HepG2 (cell line): ENCODE data around the gene USP9X. TPM values are rescaled to one million over a fixed set of nuclear protein-coding genes. Genes with fewer than 3 reads are reported as not detected.
A peak's percentile ranks its signal among the peaks of the same experiment; 100 is the strongest.

Experiments used
- ATAC-seq: fragments of 200-7000 bp; cut with Tn5 transposase; 3 replicates; pipeline ENCODE4 v1.9.1; 2020; ENCODE audit warnings: mild to moderate bottlenecking, moderate library complexity
- BruUV-seq: library from RNA; stranded (reverse); fragments of 400-500 nt; replicated peaks from 2 replicates; lab custom pipeline; 2021; lab: Mats Ljungman, UMichigan
- CTCF ChIA-PET: fragments of 300-600 bp; formaldehyde crosslinking; extraction: SDS; loops from one replicate; lab custom pipeline; 2021; ENCODE audit warnings: low total read pairs, inconsistent platforms, low intra/inter-chr PET ratio; lab: Yijun Ruan, JAX
- POLR2A ChIA-PET: fragments of 350-600 bp; sonication (Branson Sonifier 250); formaldehyde crosslinking; loops from one replicate; lab custom pipeline; 2020; ENCODE audit warnings: antibody characterized with exemption, inconsistent platforms; lab: Yijun Ruan, JAX
- DNase-seq: peaks from one replicate; pipeline ENCODE4 v3.0.0-alpha.2; 2015; ENCODE audit warnings: low spot score
- FAIRE-seq: peaks from 3 replicates; lab custom pipeline; 2011; peaks lifted over from hg19 to GRCh38; lab: Jason Lieb, UNC
- H2AFZ ChIP-seq: one replicate; pipeline ENCODE4 v1.6.1; 2011; ENCODE audit warnings: low read length, inconsistent platforms
- H3K27ac ChIP-seq: fragments of 300-600 bp; 3 replicates; pipeline ENCODE4 v1.8.0; 2011; ENCODE audit warnings: mixed run types, mild to moderate bottlenecking, mixed read lengths, low read length, inconsistent platforms; ENCODE audit not compliant: insufficient read depth; ENCODE audit errors: extremely low read length
- H3K27me3 ChIP-seq, 2 experiments: fragments of 200-600 bp in 1 of 2; 2 replicates in 1 of 2; 3 replicates in 1 of 2; pipeline versions ENCODE4 v1.6.0 to v1.8.0; 2011; ENCODE audit warnings: low read length in 2 of 2, mild to moderate bottlenecking in 2 of 2, moderate library complexity in 2 of 2, inconsistent platforms in 1 of 2; ENCODE audit not compliant: insufficient read depth in 2 of 2, control insufficient read depth in 1 of 2
- H3K36me3 ChIP-seq, 2 experiments: fragments of 200-600 bp in 1 of 2; replicated peaks in 1 of 2; 2 replicates in 1 of 2; 3 replicates in 1 of 2; pipeline versions ENCODE4 v1.5.1 to v1.8.0; 2011; ENCODE audit warnings: low read length in 2 of 2, inconsistent platforms in 1 of 2; ENCODE audit not compliant: insufficient read depth in 2 of 2, control insufficient read depth in 1 of 2
- H3K4me1 ChIP-seq: 2 replicates; pipeline ENCODE4 v1.5.1; 2012; ENCODE audit warnings: low read length, inconsistent platforms; ENCODE audit not compliant: insufficient read depth
- H3K4me2 ChIP-seq: 2 replicates; pipeline ENCODE4 v1.6.0; 2011; ENCODE audit warnings: low read depth, low read length, inconsistent platforms
- H3K4me3 ChIP-seq, 3 experiments: fragments of 200-600 bp in 1 of 3; sonication (generic), shearing (Covaris generic) in 1 of 3; replicated peaks in 1 of 3; 2 replicates each; pipeline ENCODE4 v1.5.1; 2011 to 2016; ENCODE audit warnings: low read length in 3 of 3, inconsistent platforms in 2 of 3, low read depth in 2 of 3, mild to moderate bottlenecking in 2 of 3, control low read depth in 1 of 3, mixed read lengths in 1 of 3; ENCODE audit not compliant: insufficient read depth in 1 of 3
- H3K79me2 ChIP-seq: one replicate; pipeline ENCODE4 v1.6.1; 2011; ENCODE audit warnings: low read length, inconsistent platforms; ENCODE audit not compliant: insufficient read depth
- H3K9ac ChIP-seq: 2 replicates; pipeline ENCODE4 v1.6.0; 2011; ENCODE audit warnings: mild to moderate bottlenecking, low read depth, low read length, inconsistent platforms; ENCODE audit not compliant: insufficient read depth
- H3K9me3 ChIP-seq: 2 replicates; pipeline ENCODE4 v1.5.1; 2012; ENCODE audit warnings: mild to moderate bottlenecking, low read length
- H4K20me1 ChIP-seq: 2 replicates; pipeline ENCODE4 v1.6.0; 2011; ENCODE audit warnings: inconsistent platforms, mild to moderate bottlenecking, low read length, moderate library complexity; ENCODE audit not compliant: insufficient read depth
- DBP ChIP-seq: sonication (generic); formaldehyde crosslinking; IDR thresholded peaks from 2 replicates; pipeline ENCODE4 v1.4.0; 2020; ENCODE audit warnings: missing genetic modification reagents; ENCODE audit errors: not compliant biosample characterization
- ELK4 ChIP-seq: sonication (generic); formaldehyde crosslinking; IDR thresholded peaks from 2 replicates; pipeline ENCODE4 v1.9.0; 2021; ENCODE audit warnings: missing genetic modification reagents, borderline replicate concordance
- GPN1 ChIP-seq: sonication (generic); formaldehyde crosslinking; IDR thresholded peaks from 2 replicates; pipeline ENCODE4 v1.5.1; 2020; ENCODE audit warnings: missing genetic modification reagents, borderline replicate concordance
- KMT2A ChIP-seq: sonication (generic); formaldehyde crosslinking; IDR thresholded peaks from 2 replicates; pipeline ENCODE4 v1.4.0; 2020; ENCODE audit warnings: missing genetic modification reagents
- NFIC ChIP-seq: IDR thresholded peaks from 2 replicates; pipeline ENCODE4 v1.6.1; 2012; ENCODE audit warnings: mild to moderate bottlenecking, low read length, inconsistent platforms
- PHF8 ChIP-seq: sonication (generic); formaldehyde crosslinking; IDR thresholded peaks from 2 replicates; pipeline ENCODE4 v1.5.0; 2020; ENCODE audit warnings: missing genetic modification reagents
- SIN3B ChIP-seq: fragments of 150-350 bp; IDR thresholded peaks from 2 replicates; pipeline ENCODE4 v1.6.1; 2014; ENCODE audit warnings: low read length
- UBTF ChIP-seq: sonication (generic); formaldehyde crosslinking; IDR thresholded peaks from 2 replicates; pipeline ENCODE4 v1.4.0; 2020; ENCODE audit warnings: mild to moderate bottlenecking, missing genetic modification reagents
- ZC3H13 ChIP-seq: sonication (generic); formaldehyde crosslinking; IDR thresholded peaks from 2 replicates; pipeline ENCODE4 v1.8.1; 2023; ENCODE audit warnings: mild to moderate bottlenecking, missing genetic modification reagents, moderate library complexity
- ZFY ChIP-seq: sonication (generic); formaldehyde crosslinking; IDR thresholded peaks from 2 replicates; pipeline ENCODE4 v1.4.0; 2020; ENCODE audit warnings: missing genetic modification reagents
- ZMYM4 ChIP-seq: sonication (generic); formaldehyde crosslinking; IDR thresholded peaks from 2 replicates; pipeline ENCODE4 v1.8.1; 2023; ENCODE audit warnings: mild to moderate bottlenecking, missing genetic modification reagents
- ZNF281 ChIP-seq: sonication (generic); formaldehyde crosslinking; IDR thresholded peaks from 2 replicates; pipeline ENCODE4 v1.4.0; 2020; ENCODE audit warnings: missing genetic modification reagents, borderline replicate concordance
- ZNF761 ChIP-seq: sonication (generic); formaldehyde crosslinking; conservative IDR thresholded peaks from 2 replicates; pipeline ENCODE4 v1.4.0; 2020; ENCODE audit warnings: mild to moderate bottlenecking, missing genetic modification reagents
- ZNF878 ChIP-seq: sonication (generic); formaldehyde crosslinking; IDR thresholded peaks from 2 replicates; pipeline ENCODE4 v1.8.1; 2023; ENCODE audit warnings: mild to moderate bottlenecking, missing genetic modification reagents, moderate library complexity
- ZSCAN25 ChIP-seq: sonication (generic); formaldehyde crosslinking; IDR thresholded peaks from 2 replicates; pipeline ENCODE4 v1.8.0; 2022; ENCODE audit warnings: mild to moderate bottlenecking, missing genetic modification reagents
- WGBS: methylation state at CpG from one replicate; pipeline ENCODE4 v1.1.6; 2017; ENCODE audit warnings: low lambda C conversion rate; 5-methylcytosine and 5-hydroxymethylcytosine counted together
- in situ Hi-C: cut with HindIII; loops from 2 replicates; pipeline ENCODE4 v1.10.0; 2017; ENCODE audit warnings: low pct_unique_long_range_greater_than_20kb; ENCODE audit not compliant: extremely low pct_ligation_motif_present
- intact Hi-C: fragments of 100-400 bp; cut with micrococcal nuclease; formaldehyde crosslinking; loops from one replicate; pipeline ENCODE4 v1.10.0; 2022; ENCODE audit not compliant: unreplicated experiment
- polyA plus RNA-seq, 8 experiments: library from polyadenylated mRNA; depleted of rRNA in 3 of 8; stranded (reverse) in 7 of 8; unstranded in 1 of 8; fragments of >200 nt; fragmentation: Illumina TruSeq in 4 of 8; extraction: Trizol in 4 of 8; gene quantifications; 2 replicates each; pipeline versions ENCODE4 v1.2.1 to v1.2.3, GENCODE V29; 2011 to 2016; ENCODE audit warnings: low read depth in 4 of 8, missing spikeins in 1 of 8, mixed read lengths in 1 of 8; ENCODE audit not compliant: insufficient read depth in 1 of 8
- total RNA-seq, 5 experiments: library from RNA; depleted of rRNA; stranded (reverse); fragments of >200 nt; fragmentation: Illumina TruSeq; extraction: Trizol; gene quantifications; 2 replicates each; pipeline ENCODE4 v1.2.3, GENCODE V29; 2016; ENCODE audit warnings: low read depth in 1 of 5

The USP9X gene
- total and polyA plus RNA-seq, 2 of the 13 experiments (the other 11 are each of a cell fraction or from before 2014, with no cell fraction given) = 22.2 to 40.5 TPM

GRCh38 chrX:41085878-41086626 is 807 bp downstream of the USP9X start:
- WGBS = 0% methylated on average over 1 of the region's 71 CpGs
- H3K27me3 ChIP-seq = no peaks in the 10 kb centered on the region
- peaks cover 42% of the 10 kb centered on the region for H4K20me1 ChIP-seq
- H3K4me2 ChIP-seq = peak overlapping the region; percentile 12; the same call in 1 of the 2 replicates
- no TSS peak for BruUV-seq
- peak overlapping the region; percentile 84 to 96 (median 85) for H3K4me3 ChIP-seq
- H3K9ac ChIP-seq = peak overlapping the region; percentile 95
- peaks cover 56% of the 10 kb centered on the region for H3K79me2 ChIP-seq
- in situ Hi-C loops = no loop called here
- H3K27ac ChIP-seq = peak overlapping the region; percentile 100
- CTCF ChIA-PET = no interaction called here
- no peak overlapping the region for H2AFZ ChIP-seq
- no peaks in the 10 kb centered on the region for H3K36me3 ChIP-seq
- POLR2A ChIA-PET = interaction anchor here (1.0 to 3.9 kb wide), 7 partner anchors 10 to 351 kb away, joined by 3 to 19 read pairs (median 7); partner anchors contain the start of gene MED14
- peaks cover 35% of the 10 kb centered on the region for H3K4me1 ChIP-seq
- DNase-seq = peak; percentile 30
- intact Hi-C loops = loop anchor here (2.0 kb wide), 1 partner anchor 75 kb away; no protein-coding TSS in a partner anchor
- FAIRE-seq = no peak
- no peaks in the 10 kb centered on the region for H3K9me3 ChIP-seq
- peak; percentile 55 for ATAC-seq
- TF ChIP-seq ZFY (peak; percentile 79), ZMYM4 (CRISPR knock-in tag) (peak; percentile 32; the same call in 1 of the 2 replicates), KMT2A (CRISPR knock-in tag) (0 out of 2 replicates have a peak, but pooled peaks have one; percentile 35), ZNF281 (CRISPR knock-in tag) (0 out of 2 replicates have a peak, but pooled peaks have one; percentile 3), ZNF761 (CRISPR knock-in tag) (no peak), SIN3B (no peak), ZSCAN25 (CRISPR knock-in tag) (0 out of 2 replicates have a peak, but pooled peaks have one; percentile 63), GPN1 (CRISPR knock-in tag) (no peak), ELK4 (CRISPR knock-in tag) (no peak), NFIC (no peak), PHF8 (CRISPR knock-in tag) (peak; percentile 14; the same call in 1 of the 2 replicates), ZNF878 (no peak), DBP (CRISPR knock-in tag) (no peak), UBTF (CRISPR knock-in tag) (peak; percentile 27; the same call in 1 of the 2 replicates), ZC3H13 (CRISPR knock-in tag) (0 out of 2 replicates have a peak, but pooled peaks have one; percentile 61)
